Medulla oblongata (tissue), 1 donor: ENCODE results near the gene IGFBP7.

Experiments used
- DNase-seq: peaks from one replicate; pipeline ENCODE4 v3.0.0-alpha.2; 2015; ENCODE audit errors: extremely low spot score

Gene IGFBP7

GRCh38 chr4:57129477-57129876, 19.3 kb upstream of the IGFBP7 start:
- DNase-seq = no peak

GRCh38 chr4:57127361-57127760, 17.2 kb upstream of the IGFBP7 start:
- no peak for DNase-seq

GRCh38 chr4:57125996-57126395, 15.8 kb upstream of the IGFBP7 start:
- no peak for DNase-seq

GRCh38 chr4:57124145-57124544, 14.0 kb upstream of the IGFBP7 start:
- no peak for DNase-seq

GRCh38 chr4:57122959-57123358, 12.8 kb upstream of the IGFBP7 start:
- DNase-seq = no peak

- peak; percentile 62 for DNase-seq
These were observed 9.0 kb upstream of the IGFBP7 start for GRCh38 chr4:57119054-57119651.

GRCh38 chr4:57117491-57117890, 7.3 kb upstream of the IGFBP7 start:
- no peak for DNase-seq

- no peak for DNase-seq
These were observed 6.1 kb upstream of the IGFBP7 start for GRCh38 chr4:57116245-57116644.

- DNase-seq = no peak
These were observed 4.8 kb upstream of the IGFBP7 start for GRCh38 chr4:57114973-57115372.

GRCh38 chr4:57113870-57114269, 3.7 kb upstream of the IGFBP7 start:
- no peak for DNase-seq

GRCh38 chr4:57110640-57111511, 691 bp upstream of the IGFBP7 start:
- peak; percentile 80 for DNase-seq

GRCh38 chr4:57109411-57109846, 756 bp downstream of the IGFBP7 start:
- no peak for DNase-seq

GRCh38 chr4:57106181-57106580, 4.0 kb downstream of the IGFBP7 start:
- no peak for DNase-seq

- DNase-seq = no peak
These were observed 5.3 kb downstream of the IGFBP7 start for GRCh38 chr4:57104706-57105560.

GRCh38 chr4:57103051-57103450, 7.1 kb downstream of the IGFBP7 start:
- DNase-seq = no peak

- DNase-seq = peak; percentile 46
These were observed 8.0 kb downstream of the IGFBP7 start for GRCh38 chr4:57102050-57102624.

- DNase-seq = no peak
These were observed 9.1 kb downstream of the IGFBP7 start for GRCh38 chr4:57100979-57101651.

GRCh38 chr4:57099363-57099762, 10.8 kb downstream of the IGFBP7 start:
- DNase-seq = no peak

GRCh38 chr4:57098941-57099340, 11.2 kb downstream of the IGFBP7 start:
- DNase-seq = no peak

GRCh38 chr4:57098415-57098814, 11.8 kb downstream of the IGFBP7 start:
- DNase-seq = no peak

GRCh38 chr4:57097711-57098110, 12.5 kb downstream of the IGFBP7 start:
- DNase-seq = no peak
